NCI-H226 (cell line): ENCODE data around the gene ATP8A2.

Experiments used
- DNase-seq: peaks from one replicate; pipeline ENCODE4 v3.0.0-alpha.2; 2015

Gene ATP8A2

GRCh38 chr13:25645681-25646080 lies 273.9 kb downstream of the ATP8A2 start:
- DNase-seq, result no peak

GRCh38 chr13:25649001-25649633 lies 277.3 kb downstream of the ATP8A2 start:
- DNase-seq, result no peak

GRCh38 chr13:25652764-25653163 lies 281.0 kb downstream of the ATP8A2 start:
- DNase-seq, result no peak

- DNase-seq, result no peak
Observed at GRCh38 chr13:25654322-25654721, 282.5 kb downstream of the ATP8A2 start.

DNA sequence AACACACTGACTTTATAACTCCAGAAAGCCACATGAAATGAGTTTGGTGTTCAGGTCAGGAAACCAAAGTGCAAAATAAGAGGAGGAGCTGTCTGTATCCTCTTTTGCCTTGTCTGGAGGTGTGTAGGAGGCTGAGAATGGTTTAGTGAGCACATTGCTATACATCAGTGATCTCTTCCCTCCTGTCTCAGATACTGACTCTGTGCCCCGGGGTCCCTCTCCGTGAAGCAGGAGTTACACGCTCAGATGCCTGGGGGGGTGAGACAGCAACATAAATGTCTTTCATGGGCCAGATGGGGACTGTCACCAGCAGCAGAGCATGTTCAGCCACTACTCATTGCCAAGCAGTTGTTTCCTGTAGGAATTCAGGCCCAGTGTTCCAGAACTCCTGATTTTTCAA lies 285.4 kb downstream of the ATP8A2 start:
- DNase-seq, result no peak

DNA sequence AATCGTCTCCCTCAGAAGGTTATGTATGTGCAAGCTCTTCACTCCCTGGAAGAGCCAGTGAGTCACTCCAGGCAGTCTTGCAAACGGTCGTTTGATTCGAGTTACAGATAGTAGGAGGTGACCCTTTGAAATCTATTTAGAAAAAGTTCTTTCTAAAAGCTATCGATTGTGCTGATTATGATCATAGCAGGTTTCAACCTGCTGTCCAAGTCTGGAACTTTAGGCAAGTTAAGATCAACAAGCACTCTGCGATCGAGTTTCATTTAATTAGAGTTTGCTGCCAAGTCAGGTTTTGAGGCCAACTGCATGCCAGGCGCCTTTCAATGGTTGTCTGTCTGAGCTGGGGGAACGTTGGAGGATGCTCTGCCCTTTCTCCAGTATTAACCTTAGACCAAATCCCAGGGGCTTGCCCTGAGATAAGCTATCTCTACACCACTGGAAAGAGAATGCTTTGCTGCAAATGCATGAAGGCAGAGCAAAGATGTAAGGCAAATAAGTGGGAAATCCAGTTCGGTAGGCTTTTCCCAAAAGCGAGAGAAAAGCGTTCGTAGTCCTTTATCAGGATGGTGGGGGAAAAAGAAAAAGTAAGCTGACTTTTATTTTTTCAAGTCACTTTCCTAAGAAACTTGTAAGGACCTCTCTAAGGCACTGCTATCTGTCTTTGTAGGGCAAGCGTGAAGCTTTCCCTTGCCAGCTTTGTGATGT lies 287.5 kb downstream of the ATP8A2 start:
- no peak for DNase-seq

GRCh38 chr13:25660996-25661395 lies 289.2 kb downstream of the ATP8A2 start:
- DNase-seq, result no peak

DNA sequence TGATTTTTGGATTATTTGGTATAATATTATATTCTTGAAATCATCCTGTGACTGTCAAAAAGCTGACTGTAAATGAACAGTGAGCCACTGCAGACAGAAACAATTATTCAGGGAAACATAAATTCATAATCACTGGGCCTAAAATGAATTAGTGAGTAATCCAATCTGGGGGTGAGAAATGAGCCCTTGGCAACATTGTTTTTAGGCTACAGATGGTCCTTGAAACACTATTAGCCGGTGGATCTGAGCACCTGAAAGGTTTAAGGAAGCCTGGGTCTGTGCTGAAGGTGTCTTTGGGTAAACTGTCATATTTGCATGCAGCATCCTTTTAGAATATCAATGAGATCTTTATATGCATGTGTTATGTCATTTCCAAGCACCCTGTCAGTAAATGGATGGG lies 290.7 kb downstream of the ATP8A2 start:
- no peak for DNase-seq

DNA sequence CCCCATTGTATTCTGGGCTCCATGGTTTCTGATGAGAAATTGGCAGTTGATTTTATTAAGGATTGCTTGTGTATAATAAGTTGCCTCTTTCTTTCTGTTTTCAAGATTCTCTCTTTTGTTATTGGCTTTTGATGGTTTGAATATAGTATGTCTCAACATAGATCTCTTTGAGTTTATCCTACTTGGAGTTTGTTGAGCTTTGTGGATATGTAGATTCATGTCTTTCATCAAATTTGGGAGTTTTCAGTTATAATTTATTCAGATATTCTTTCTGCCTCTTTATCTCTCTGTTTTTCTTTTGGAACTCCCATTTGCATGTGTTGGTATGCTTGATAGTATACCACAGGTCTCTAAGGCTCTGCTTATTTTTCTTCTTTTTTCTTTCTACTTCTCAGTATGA lies 296.6 kb downstream of the ATP8A2 start:
- DNase-seq, result no peak

GRCh38 chr13:25673711-25674110 lies 301.9 kb downstream of the ATP8A2 start:
- no peak for DNase-seq

DNA sequence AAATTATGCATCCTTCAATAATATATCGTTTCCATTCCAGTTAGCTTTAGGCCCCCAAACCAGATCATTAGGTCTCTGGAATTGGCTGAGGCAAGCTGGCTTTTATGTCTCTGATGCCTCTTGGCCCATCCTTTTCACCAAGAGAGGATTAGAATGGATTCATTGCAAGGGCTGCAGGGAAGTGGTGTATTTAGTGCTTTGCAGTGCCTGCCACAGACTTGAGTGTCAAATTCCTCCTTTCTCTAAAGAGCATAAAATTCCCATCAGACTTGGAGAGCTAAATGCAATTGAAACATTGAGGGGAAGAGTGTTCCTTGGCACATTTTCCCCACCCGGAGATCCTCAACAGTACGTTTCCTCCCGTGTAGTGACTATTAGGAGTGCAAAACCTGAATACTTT lies 302.6 kb downstream of the ATP8A2 start:
- no peak for DNase-seq

DNA sequence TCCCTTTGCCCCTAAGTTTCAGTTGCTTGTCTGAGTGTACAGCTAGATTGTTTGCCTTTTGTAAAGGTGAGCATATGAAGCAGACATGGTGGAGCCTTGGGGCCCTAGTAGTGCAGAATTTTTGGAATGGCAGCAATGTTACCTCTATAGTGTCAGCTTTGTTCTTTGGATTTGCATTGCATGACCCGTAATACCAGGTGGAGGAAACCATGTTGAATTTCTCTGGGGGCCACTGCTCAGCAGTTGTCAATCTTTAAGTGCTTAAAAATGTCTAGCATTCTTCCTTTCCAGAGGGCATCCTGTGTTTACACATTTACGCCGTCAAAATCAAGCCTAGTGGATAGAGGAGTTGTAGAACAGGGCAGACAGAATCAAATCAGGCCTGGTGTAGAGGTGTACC lies 303.3 kb downstream of the ATP8A2 start:
- no peak for DNase-seq

- no peak for DNase-seq
Observed at GRCh38 chr13:25677956-25678355, 306.2 kb downstream of the ATP8A2 start.

- DNase-seq, result no peak
Observed at GRCh38 chr13:25678398-25678797, 306.6 kb downstream of the ATP8A2 start.

DNA sequence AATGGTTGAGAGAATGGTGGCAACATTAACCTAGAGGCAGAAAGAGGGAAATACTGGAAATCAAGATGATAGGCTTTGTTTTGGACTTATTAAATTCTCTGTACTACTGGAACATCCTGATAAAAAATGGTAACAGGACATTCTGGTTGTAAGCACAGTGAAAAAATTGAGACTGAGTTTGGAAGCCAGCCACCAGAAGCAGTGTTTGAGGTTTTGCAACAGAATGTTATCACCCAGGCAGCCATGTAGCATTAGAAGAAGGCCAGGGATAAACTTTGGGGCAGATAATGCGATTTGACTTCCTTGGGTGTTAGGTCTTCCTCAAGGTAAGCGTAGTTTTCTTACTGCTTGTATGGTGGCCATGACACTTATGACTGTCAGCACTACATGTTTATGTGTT lies 307.4 kb downstream of the ATP8A2 start:
- DNase-seq, result no peak

DNA sequence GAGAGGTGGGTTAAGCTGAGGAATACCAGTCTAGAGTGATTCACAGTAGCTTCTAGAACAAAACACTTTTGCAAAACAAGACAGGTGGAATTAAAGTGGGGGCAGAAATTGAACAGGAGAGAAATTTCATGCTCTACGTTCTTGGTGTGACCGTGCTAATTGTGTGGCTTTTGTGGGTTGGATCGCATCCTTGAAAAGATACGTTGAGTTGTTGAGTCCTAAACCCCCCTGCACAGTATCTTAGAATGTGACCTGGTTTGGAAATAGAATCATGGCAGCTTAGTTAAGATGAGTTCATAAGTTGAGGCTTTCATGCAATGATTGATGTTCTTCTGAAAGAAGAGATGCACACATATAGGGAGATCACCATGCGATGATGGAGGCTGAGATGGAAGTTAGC lies 308.2 kb downstream of the ATP8A2 start:
- DNase-seq, result no peak

GRCh38 chr13:25682276-25682675 lies 310.5 kb downstream of the ATP8A2 start:
- DNase-seq, result no peak

DNA sequence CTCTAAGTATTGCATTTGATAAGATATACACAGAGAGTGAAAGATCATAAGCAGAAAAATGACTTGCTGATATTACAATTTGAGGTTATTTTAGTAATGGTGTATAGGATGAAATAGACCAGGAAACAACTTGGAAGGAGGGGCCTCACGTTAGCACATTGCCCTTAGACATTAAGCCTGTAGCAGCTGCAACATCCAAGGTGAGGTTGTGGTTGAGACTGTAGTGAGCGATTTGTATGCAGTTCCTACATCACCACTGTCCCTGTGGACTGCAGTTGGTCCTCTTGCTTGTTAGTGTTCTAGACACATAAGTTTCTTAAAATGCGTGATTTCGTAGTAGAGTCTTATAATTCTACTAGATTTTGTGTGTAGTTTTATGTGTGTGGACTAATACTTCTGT lies 311.3 kb downstream of the ATP8A2 start:
- DNase-seq, result no peak

DNA sequence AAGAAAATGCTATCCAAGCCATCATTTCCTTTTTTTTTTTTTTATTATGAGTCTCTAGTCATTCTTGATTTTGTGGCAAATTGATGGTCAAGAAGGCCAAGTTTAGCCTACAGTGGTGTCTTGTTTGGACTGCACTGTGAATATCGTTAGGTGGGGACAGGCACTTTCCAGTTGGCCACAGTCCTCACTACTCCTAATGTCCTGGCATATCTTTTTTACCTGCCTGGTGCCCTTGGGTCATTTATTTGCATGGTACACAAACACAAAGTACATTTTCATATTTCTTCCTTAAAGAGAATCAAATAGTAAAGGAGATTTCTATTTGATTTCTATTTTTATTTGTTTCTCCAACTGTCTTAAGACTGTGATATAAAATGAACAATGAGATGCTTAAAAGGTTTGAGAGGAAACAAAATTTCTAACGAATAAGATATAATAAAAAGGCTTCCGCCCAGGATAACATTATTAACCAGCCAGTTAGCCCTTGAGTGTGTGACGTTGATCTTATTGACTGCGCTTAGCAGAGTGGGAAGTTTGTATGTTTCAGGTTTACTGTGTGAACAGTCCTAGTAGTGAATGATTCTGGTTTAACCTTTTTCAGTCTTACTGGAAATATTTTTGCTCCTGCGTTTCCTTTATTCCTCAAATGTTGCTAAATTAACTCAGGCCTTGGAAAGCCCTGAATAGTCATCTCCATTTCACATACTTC lies 312.0 kb downstream of the ATP8A2 start:
- DNase-seq, result no peak

DNA sequence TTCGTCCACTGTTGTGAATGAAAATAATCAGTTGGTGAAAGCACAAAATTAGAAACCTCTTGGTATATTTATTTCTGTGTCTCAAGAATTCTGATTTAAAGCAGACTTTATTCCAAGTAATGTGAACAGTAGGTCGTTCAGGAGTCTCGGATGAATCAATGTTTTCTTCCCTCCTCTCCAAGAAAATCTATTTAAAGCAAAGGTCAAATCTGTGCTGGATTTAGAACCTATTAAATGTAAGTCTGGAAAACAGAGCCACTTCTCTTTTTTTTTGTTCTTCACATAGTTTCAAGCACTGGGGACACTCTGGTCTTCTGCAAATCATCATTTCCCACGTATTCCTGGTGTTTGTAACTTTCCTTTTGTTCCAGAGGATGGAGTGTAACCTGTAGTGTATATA lies 312.7 kb downstream of the ATP8A2 start:
- DNase-seq, result no peak

DNA sequence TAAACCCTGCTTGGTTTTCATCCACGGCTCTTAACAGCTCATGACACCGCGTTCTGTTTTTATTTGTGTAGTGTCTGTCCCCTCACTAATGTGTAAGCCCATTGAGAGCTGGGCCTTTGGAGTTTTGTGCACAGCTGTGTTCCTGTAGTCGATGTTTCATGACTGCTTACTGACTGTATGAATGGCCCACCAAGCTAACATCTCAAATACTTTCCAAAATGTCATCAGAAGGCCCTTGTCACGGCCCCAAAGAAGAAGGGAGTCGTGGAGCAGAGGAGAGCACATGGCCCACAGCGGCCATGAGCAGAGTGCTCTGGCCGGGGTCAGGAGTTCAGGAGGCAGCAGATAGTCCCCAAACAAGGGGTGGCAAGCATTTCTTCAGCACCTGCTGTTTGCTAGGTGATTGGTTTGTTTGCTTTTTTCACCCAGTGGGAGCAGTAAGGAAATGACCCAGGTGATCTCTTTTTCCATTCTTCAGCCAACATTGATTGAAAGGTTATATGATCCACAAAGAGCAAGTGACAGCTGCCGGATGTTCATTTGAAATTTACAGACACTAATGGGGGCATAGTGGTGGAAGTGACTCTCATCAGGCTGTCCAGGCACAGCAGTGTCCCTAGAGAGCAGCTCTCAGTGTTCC lies 315.2 kb downstream of the ATP8A2 start:
- no peak for DNase-seq

GRCh38 chr13:25687471-25688225 lies 315.9 kb downstream of the ATP8A2 start:
- DNase-seq, result no peak

GRCh38 chr13:25688536-25688935 lies 316.8 kb downstream of the ATP8A2 start:
- DNase-seq, result no peak
